GM12864 (cell line): ENCODE measurements around the gene DRD2.

Source experiments
- DNase-seq: peaks from one replicate; pipeline ENCODE4 v3.0.0-alpha.2; 2011; ENCODE audit warnings: low read depth
- H3K4me3 ChIP-seq: 2 replicates; pipeline ENCODE4 v1.5.1; 2011; ENCODE audit warnings: mild to moderate bottlenecking, low read depth, low read length, control low read depth
- CTCF ChIP-seq: IDR thresholded peaks from 2 replicates; pipeline ENCODE4 v1.5.1; 2011; ENCODE audit warnings: low read depth, mild to moderate bottlenecking, moderate library complexity, low read length, control low read depth, inconsistent platforms; ENCODE audit errors: missing control alignments

The DRD2 gene

GRCh38 chr11:113472471-113472870 lies 2.7 kb downstream of the DRD2 start:
- H3K4me3 ChIP-seq, result no peak overlapping the region
- TF ChIP-seq CTCF, result no peak
- DNase-seq, result no peak

GRCh38 chr11:113470233-113470632 lies 5.0 kb downstream of the DRD2 start:
- no peak overlapping the region for H3K4me3 ChIP-seq
- no peak for TF ChIP-seq CTCF
- no peak for DNase-seq

- H3K4me3 ChIP-seq, result no peak overlapping the region
- no peak for DNase-seq
- TF ChIP-seq CTCF, result no peak
Observed at GRCh38 chr11:113468726-113469345, 6.4 kb downstream of the DRD2 start.

GRCh38 chr11:113467545-113467944 lies 7.7 kb downstream of the DRD2 start:
- H3K4me3 ChIP-seq, result no peak overlapping the region
- no peak for DNase-seq
- no peak for TF ChIP-seq CTCF

- DNase-seq, result no peak
- H3K4me3 ChIP-seq, result no peak overlapping the region
- TF ChIP-seq CTCF, result no peak
Observed at GRCh38 chr11:113465786-113466185, 9.4 kb downstream of the DRD2 start.

- TF ChIP-seq CTCF, result no peak
- H3K4me3 ChIP-seq, result no peak overlapping the region
- DNase-seq, result no peak
Observed at GRCh38 chr11:113464416-113464815, 10.8 kb downstream of the DRD2 start.

GRCh38 chr11:113462830-113463229 lies 12.4 kb downstream of the DRD2 start:
- no peak for TF ChIP-seq CTCF
- no peak overlapping the region for H3K4me3 ChIP-seq
- DNase-seq, result no peak
